ENCODE results near the gene DPP9.

Gene DPP9

DNA sequence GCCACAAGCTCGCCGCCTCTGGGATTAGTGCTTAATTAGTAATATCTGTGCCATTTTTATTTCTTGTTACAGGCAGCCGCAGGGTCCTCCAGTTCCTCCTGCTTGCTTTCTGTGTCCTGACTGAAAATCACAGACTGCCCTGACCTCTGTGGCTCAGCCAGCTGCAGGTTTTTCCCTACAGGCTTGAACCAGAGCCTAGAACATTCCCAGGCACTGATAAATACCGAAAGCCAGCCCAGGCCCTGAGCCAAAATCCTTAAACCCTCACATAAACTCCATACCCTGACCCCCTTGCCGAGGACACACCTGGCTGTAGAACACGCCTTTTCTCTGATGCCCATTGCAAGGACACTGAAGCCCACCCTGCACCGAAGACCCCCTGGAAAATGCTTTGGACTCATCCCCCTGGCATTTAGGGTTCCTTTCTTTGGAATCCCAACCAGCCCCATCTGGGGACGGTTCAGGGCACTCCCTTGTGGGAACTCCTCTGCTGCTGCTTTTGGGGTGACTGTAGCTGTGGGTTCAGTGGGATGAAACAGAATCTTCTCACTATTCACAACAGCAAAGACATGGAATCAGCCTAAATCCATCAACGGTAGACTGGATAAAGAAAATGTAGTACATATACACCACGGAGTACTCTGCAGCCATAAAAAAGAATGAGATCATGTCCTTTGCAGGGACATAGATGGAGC, 15.5 kb downstream of the DPP9 start:
- no peak for DNase-seq

DNA sequence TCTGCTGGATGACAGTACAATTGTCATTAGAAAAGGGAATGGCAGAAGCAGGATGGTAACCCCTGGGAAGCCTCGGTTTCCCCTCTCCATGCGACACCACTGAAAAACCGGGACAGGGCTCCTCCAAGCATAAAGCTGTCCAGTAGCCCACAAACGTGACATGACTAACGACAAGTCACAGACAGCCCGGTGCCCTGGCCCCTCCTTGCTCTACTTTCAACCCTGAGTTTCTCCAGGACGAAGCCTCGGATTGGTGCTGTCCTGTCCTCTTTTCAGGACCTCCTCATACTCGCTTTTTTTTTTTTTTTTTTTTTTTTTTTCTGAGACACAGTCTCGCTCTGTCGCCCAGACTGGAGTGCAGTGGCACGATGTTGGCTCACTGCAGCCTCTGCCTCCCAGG, 16.3 kb downstream of the DPP9 start:
- DNase-seq = no peak

DNA sequence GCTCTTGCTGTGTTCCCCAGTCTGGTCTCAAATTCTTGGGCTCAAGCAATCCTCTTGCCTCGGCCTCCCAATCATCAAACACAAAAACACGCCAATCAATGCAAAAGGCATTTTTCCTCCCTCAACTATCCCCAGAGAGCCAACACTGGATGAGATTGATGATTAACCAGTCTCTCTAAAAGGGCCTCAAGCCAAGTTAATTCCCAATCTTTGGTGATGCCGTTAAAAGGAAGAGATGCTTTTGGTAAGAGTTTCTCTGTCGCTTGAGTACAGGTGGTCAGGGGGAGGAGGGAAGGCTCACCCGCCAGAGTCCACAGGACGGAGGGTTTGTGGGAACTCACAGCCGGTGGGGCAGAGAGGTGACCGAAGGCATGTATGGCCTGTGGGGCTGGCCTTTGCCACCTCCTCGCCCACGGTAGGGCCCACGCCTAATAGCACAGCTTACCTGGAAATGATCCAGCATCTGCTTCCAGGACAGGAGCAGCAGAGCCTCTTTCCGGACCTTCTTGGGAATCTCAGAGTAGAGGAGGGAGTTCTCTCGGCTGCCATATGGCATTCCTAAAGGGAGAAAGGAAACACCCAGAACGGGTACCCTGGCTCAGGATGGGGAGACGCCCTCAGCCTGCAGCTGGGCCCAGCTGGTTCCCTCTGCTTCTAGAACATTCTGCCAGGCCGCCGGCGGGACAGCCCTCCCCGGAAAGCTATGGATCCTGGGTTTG, 18.1 kb downstream of the DPP9 start:
- no peak for DNase-seq

DNA sequence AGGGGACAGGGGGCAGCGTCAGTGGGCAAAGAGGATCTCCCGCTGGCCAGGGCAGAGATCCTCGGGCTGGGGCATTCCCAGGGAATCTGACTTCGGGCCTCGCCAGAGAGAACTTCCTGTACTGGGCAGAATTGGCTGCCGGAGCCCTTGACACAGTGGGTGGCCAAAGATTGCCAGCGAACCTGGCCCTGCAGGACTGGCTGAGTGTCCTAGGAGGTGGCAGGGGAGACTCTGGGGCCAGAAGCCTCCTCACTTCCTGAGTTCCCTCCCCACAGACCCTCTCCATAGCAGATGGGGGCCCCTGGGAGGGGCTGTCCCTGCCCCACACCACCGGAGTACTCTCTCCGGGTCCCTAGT, 19.3 kb downstream of the DPP9 start:
- DNase-seq = no peak

DNA sequence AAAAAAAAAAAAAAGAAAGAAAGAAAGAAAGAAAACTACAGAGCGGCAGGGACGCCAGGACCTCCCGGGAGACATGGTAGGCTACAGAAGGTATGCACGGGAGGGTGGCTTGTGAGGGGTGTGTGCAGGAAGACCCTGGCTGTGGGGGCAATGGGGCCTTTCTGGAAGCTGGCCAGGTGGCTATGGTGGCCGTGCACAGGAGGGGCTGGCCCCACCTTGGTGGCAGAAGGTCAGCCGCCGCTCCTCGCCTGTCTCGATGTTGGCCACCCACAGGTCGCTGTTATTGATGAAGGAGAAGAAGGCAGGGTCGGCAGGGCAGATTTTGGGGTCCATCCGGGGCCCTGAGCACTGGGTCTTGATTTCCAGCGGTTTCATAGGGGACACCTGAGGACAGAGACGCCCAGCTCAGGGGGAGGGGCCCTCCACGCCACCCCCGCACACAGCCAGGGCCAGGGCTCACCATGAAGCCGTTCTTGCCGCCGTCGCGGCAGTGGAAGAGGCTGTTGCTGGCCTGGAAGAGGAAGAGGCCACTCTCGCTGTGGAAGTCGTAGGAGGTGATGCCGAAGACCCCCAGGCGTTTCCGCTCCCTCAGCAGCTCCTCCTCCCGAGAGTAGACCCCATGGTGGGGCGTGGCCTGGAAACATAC, 19.8 kb downstream of the DPP9 start:
- DNase-seq = no peak

DNA sequence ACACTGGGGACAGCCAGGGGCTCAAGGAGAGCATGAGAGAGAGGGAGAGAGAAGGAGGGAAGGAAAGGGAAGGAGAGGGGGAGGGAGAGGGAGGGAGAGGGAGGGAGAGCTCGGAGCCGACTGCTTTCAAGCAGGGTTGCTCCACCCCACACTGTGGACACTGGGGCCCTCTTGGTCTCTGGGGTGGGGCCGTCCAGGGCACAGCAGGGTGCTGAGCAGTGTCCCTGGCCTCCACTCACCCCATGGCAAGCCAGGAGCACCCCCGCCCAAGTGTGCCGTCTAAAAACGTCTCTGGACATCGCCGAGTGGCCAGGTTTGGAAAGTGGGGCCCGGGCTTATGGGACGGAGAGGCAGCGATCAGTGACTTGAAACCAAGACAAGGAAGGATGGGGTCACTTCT, 20.9 kb downstream of the DPP9 start:
- DNase-seq = no peak

DNA sequence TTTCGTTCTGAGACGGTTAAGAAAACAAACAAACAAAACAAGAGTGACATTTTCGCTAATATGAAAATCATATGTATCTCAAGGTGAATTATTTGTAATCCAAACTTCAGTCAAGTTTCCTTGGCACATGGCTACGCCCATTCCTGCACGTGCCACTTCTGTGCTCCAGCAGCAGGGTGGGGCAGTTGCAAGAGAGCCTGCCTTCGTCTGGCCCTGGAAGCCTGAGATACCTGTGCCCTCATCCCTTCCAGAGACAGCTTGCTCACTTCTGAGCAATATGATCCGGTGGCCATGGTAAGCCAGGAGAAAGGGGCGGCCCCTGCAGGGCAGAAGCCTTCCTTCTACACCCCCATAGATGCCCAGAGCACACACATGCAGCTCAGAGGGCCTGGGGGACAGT, 22.1 kb downstream of the DPP9 start:
- DNase-seq = no peak

DNA sequence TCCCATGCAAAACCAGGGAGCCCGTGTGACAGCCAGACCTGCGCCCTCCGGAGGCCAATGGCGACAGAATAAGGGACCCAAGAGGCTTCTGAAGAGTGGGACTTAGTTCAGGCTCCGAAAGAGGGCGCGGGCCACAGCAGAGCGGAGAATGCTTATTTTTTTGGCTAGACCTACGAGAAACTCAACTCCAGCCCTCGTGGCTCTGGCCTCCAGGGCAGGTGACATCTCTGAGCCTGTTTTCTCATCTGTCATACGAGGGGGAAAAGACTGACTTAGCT, 23.0 kb downstream of the DPP9 start:
- no peak for DNase-seq

DNA sequence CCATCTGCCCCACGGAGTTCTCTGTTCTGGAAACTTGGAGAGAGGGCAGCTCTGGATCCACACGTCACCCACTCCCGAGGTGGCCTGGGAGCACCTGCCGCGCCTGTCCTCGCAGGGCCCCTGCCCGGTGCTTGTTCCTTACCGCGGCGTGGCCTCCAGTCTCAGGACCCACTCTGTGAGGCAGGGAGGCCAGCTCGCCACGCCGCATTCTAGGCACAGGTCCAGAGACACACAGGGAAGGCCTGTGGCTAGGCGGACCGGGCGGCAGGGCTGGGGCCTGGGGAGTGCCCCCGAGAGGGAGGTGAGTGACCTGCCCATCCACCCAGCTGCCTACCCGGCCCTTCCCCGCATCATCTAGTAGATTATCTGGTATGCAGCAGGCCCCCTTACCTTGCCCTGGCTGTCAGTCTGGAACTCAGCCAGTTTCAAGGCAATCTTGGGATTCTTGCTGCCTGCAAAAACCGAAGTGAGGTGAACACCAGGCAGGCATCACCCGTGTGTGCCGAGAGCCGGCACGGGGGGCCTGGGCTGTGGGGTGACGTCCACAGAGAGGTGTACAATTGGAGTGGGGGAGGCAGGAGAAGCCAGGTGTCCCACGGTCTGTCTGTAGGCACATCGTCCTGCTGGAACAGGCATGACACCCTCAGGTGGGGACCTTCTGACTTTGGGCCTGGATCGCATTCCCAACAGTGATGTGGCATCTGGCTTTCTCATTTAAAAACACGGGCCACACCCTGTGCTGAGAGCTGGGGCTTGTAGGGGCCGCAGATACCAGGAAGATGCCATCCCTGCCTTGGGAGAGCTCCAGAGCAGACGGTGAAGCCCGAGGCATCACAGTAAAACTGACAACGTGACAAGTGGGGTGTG, 23.6 kb downstream of the DPP9 start:
- DNase-seq = no peak

DNA sequence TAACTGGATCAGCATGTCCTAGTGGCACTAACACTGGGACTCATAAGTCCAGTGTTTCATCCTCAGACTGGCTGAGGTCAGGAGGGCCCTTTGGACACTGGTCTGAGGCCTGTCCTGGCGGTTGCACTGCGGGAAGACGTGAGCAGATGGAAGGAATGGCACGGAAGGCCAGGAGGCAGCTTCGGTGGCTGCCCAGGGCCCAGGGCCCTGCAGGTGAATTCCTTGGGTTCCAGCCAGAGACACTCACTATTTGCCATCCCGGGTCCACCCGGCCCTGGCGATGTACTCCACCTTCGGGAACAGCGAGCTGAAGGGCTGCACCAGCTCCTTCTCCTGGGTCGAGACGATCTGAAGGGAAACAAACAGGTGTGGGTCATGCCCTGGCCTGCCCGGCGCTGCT, 26.3 kb downstream of the DPP9 start:
- DNase-seq = no peak

DNA sequence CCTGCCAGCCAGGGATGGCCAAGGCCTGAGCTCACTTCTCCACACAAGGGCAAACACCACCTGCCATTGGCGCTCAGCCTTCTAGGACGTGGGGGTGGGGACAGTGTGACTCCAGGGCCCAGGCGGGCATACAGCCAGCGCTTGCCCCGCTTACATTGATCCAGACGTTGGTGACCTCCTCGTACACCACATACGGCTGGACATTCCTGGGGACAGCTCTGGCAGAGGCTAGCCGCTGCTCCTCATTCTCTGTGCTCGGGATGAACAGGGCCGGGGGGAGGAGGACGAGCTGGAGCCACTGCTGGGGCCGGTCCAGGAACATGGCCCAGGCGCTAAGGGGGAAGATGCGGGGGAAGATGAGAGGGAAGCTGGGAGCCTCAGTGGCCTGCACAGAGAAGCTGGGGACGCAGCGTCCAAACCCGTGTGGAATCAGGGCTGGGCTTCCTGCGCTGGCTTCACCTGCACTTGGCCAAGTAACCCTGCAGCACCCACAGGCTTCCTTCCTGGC, 28.4 kb downstream of the DPP9 start:
- DNase-seq = no peak

DNA sequence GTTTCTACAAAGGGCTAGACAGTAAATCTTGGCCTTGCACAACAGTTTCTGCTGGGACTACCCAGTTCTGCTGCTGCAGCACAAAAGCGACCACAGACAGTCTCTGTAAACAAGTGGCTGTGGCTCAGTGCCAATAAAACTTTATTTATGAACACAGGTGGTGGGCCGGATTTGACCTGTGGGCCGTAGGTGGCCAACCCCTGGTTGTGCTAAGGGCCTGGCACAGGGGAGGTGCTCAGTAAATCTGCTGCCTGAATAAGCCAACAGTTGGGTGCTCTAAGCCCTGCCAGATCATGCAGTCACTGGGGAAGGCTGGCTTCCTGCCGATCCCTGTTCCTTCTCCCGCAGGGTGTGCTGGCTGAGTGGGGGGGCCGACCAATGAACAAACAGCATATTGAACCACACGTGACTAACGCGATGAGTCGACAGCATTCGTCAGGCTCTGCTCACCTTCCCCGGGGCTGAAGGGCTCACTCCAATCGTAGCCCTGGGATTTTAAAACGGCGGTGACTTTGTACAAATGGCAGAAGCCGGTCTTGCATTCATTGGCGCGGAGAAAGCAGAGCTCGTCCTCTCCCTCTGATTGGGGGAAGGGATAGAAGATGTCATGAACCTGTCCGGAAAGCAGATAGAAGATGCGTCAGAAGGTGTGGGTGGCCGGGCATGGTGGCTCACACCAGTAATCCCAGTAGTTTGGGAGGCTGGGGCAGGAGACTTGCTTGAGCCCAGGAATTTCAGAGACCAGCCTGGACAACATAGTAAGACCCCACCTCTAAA, 29.2 kb downstream of the DPP9 start:
- no peak for DNase-seq

DNA sequence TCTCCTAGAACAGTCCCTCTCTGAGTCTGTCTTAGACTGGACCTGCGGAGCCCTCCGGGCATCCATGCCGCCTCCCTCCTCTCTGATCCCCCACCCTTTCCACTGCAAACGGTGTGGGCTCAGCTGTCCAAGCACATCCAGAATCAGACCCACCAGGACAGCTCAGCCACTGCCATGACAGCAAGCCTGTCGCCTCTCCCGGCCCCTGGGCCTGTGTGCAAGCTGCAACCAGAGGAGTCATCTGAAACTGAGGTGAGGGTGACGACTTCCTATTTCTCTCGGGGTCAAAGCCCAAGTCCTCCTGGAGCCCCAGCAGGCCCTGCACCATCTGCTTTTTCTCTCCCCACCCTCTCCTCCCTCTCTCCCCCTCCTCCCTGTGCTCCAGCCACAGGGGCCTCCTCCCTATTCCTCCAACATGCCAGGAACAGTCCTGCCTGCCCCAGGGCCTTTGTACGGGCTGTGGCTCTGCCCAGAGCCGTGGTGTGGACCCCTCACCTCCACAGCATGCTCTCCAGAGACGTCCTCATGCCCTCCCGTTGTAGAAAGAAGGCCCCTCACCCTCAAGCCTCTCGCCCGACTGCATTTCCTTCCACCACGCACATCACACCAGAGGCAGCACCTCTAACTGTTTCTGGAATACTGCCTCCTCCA, 30.0 kb downstream of the DPP9 start:
- no peak for DNase-seq

DNA sequence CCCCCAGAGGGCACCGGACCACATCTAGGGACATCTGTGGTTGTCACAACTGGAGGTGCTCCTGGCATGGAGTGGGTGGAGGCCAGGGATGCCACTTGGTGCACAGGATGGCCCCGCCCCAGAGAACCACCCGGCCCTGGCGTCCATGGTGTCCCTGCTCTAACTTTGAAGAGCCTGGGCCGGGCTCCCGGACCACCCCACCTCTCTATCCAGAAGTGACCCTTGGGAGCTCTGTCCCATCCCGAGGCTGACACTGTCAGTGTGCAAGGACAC, 30.6 kb downstream of the DPP9 start:
- no peak for DNase-seq

DNA sequence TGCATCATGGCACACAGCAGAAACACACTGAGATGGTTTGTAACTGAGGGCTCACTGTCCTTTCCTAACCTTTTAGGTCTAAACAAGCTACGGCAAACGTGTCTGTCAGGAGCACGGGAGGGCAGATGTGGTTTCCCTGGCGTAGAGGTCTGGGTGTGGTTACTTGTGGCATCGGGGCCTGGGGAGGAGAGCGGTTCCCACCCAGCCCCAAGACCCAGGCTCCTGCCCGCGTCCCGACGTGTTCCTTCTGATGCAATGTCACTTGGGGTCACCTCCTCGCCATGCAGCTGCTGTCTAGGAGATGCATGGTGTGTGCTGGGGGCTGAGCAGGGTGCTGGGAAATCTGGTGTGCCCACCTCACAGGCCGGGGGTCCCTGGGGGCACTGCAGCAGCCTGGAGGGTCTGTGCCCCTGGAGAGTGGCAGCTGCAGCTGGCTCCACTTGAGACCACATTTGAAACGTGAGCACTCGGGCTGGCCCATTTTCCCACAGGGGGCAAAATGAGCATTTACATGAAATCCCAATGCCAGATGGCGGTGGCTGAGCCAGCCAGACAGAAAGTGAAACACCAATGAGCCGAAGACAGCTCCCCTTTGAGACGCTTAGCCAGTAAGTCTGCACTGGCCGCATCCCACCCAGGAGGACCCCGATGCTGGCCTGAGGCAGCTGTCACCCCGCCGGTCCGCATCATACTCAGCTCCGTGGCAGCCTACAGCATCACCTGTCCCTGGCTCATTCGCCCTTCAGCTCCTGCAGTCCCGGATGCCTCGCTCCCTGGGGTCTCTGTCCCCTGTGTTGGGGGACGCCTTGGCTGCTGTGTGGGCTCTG, 31.2 kb downstream of the DPP9 start:
- no peak for DNase-seq

DNA sequence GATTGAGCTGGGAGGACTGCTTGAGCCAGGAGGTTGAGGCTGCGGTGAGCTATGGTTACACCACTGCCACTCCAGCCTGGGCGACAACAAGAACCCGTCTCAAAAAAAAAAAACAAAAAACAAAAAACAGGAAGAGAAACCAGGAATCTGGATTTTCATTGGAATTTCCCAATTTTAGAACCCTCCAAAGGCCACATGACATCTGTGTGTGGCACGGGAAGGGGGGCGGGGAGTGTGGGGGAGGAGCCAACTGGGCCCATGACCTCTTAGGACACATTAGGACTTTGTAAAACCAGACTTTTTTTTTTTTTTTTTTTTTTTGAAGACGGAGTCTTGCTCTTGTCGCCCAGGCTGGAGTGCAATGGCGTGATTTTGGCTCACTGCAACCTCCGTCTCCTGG, 32.3 kb downstream of the DPP9 start:
- no peak for DNase-seq

DNA sequence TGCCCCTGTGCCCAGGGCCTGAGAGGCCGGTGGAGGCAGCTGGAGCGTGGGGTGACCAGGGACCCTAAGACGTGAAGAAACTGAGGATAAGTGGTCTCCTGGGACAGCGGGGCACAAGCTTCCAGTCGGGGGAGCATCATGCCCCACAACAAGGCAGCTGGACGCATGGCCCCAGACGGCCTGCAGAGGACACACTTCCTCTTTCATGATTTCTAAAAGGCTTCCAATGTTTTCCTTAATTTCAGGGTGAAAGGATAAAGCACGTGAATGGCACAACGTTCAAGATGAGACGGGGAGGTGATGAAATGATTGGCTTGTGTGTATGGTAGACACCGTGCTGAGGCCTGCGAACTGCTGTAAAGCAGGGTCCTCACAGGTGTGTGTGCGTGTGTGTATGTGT, 33.3 kb downstream of the DPP9 start:
- DNase-seq = no peak

DNA sequence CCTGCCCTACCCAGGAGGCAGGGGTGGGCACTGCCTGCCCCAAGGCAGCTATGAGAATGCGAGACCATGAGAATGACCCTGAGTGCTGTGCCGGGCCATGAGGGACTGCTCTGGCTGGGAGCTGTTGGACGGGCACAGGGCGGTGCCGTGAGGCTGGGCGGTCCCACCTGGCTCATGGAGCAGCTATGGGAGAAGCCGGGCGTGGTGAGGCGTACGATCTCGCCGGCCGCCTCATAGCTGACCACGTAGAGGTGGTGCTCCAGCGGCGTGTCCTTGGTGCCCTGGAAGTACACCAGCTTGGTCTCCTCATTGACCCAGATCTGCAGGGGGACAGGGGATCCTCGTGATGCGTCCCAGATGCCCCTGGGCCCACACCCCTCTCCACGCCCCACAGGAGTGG, 34.2 kb downstream of the DPP9 start:
- DNase-seq = no peak

DNA sequence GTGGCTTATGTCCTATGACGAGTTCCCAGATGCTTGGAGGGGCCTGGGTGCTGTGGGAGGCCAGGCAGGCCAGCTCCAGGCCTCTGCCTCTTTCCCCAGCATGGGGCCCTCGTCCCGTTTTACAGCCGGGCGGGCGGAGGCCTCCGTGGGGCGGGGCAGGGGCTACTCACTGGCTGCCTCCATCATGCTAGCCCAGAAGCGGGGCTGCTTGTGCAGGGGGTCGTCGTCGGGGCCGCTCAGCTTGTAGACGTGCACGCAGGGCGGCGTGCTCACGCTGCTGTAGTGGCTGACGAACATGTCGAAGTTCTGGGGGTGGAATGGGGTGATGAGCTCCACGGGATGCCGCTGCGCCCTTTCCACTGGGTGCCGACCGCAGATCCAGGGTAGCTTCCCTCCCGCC, 35.1 kb downstream of the DPP9 start:
- no peak for DNase-seq

DNA sequence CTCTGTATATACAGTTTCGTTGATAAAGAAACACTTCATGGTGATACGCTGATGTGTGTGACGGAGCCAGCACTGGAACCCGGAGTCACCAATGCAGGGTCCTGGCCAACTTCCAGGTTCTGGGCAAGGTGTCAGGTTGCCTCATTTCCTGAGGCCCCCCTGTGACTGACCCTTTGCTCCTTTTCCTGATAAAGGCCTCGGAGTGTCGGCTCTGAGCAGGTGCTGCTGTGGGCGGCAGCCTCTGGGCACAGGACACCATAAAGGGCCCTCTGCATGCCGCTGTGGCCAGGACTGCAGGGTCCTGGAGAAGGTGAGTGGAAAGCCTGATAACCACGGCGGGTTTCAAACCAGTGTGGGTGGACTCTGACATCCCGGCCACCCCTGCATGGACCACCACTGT, 36.2 kb downstream of the DPP9 start:
- no peak for DNase-seq

DNA sequence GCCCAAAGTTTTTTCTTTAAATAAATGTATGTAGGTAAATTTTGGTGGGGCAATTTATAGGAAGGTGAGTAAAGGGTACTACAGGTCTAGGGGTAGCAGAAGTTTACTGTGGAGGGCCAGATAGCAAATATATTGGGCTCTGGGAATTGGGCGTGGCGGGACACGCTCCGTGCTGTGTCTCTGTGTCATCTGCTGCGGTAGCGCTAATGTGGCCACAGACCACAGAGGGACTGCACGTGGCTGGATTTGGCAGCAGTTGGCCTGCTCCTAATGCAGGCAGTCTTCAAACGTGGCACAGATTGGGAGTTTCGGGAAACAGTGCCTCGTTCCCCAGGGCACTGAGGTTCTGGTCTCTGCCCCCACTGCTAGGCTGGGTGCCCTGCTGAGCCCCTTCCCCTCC, 36.9 kb downstream of the DPP9 start:
- no peak for DNase-seq
